Neural progenitor cell (in vitro differentiated cells): Measurements from ENCODE around the gene DNM2.

Source experiments
- EZH2 ChIP-seq: fragments of 200-600 bp; sonication (generic); IDR thresholded peaks from 2 replicates; pipeline ENCODE4 v1.6.1; 2017; ENCODE audit warnings: antibody characterized with exemption, mild to moderate bottlenecking, moderate library complexity
- EZH2phosphoT487 ChIP-seq: fragments of 200-600 bp; sonication (generic); IDR thresholded peaks from 2 replicates; pipeline ENCODE4 v1.6.1; 2017; ENCODE audit warnings: antibody characterized with exemption
- TF ChIP-seq, protein P1 (sequence below): fragments of 200-600 bp; sonication (generic); IDR thresholded peaks from 2 replicates; pipeline ENCODE4 v1.5.1; 2017; ENCODE audit warnings: antibody characterized with exemption, mild to moderate bottlenecking

DNA sequence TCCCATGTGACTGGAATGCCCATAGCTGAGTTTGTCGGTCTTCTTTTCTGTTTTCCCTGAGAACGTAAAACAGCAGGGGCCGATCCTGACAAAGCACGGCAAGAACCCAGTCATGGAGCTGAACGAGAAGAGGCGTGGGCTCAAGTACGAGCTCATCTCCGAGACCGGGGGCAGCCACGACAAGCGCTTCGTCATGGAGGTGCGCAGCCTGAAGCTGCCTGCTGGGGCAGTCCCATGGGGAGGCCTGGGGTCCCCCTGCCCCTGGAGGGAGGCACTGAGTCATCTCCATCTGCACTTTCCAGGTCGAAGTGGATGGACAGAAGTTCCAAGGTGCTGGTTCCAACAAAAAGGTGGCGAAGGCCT lies 34.8 kb upstream of the DNM2 start:
- TF ChIP-seq, protein P1, sequence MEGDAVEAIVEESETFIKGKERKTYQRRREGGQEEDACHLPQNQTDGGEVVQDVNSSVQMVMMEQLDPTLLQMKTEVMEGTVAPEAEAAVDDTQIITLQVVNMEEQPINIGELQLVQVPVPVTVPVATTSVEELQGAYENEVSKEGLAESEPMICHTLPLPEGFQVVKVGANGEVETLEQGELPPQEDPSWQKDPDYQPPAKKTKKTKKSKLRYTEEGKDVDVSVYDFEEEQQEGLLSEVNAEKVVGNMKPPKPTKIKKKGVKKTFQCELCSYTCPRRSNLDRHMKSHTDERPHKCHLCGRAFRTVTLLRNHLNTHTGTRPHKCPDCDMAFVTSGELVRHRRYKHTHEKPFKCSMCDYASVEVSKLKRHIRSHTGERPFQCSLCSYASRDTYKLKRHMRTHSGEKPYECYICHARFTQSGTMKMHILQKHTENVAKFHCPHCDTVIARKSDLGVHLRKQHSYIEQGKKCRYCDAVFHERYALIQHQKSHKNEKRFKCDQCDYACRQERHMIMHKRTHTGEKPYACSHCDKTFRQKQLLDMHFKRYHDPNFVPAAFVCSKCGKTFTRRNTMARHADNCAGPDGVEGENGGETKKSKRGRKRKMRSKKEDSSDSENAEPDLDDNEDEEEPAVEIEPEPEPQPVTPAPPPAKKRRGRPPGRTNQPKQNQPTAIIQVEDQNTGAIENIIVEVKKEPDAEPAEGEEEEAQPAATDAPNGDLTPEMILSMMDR, result no peak
- TF ChIP-seq EZH2 (no peak), EZH2phosphoT487 (no peak)
